Measurements from ENCODE around the gene ESRRG.
"Not testable (repeated sequence)": the region's sequence is repeated elsewhere in the genome, so short reads cannot be mapped to it uniquely, and the experiment has no call there.

ESRRG gene

DNA sequence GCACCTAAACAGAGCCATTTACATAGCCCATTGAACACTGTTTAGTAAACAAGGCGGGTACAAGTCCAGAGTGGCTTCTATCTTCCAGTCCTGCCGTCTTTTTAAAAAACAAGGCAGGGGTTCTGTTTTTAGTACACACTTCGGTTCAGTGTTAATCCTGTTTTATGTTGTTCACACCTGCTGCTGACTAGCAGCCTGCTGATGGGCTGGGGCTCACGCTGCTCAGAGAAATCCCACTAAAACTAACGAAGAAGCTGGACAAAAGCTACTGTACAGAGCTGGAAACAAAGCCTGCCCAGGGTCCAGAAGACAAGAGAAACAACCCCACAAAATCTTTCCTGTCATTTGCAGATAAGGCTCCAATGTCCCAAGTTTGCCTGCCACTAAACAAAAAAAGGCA lies 13.2 kb downstream of the ESRRG start:
- TF ChIP-seq CTCF (conservative IDR thresholded peaks at IDR 0.05; ENCODE audit: low read depth, low read length) = no peak
- no peak overlapping the region for H3K4me3 ChIP-seq (ENCODE audit: low read length)
- no peak for DNase-seq (ENCODE audit: low read depth)

DNA sequence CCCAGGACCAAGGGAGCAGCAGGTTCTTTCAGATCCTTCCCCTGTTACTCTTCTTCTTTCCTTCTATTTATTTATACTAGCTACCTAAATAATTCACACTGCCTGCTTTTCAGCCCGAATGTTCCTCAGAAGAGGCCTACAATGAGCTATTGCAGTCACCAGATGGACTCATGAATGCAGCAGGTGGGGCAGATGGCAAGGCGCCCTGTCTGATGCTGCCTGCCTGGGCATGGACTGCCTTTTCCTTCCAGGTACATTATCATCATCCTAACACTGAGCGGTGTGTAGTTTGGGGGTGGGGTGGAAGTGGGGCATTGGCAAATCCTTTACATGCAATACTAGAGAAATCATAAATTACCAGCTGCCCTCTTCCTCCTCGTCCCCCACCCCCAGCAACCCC lies 17.6 kb downstream of the ESRRG start:
- H3K4me3 ChIP-seq (ENCODE audit: low read length) = no peak overlapping the region
- TF ChIP-seq CTCF (conservative IDR thresholded peaks at IDR 0.05; ENCODE audit: low read depth, low read length) = no peak
- no peak for DNase-seq (ENCODE audit: low read depth)

DNA sequence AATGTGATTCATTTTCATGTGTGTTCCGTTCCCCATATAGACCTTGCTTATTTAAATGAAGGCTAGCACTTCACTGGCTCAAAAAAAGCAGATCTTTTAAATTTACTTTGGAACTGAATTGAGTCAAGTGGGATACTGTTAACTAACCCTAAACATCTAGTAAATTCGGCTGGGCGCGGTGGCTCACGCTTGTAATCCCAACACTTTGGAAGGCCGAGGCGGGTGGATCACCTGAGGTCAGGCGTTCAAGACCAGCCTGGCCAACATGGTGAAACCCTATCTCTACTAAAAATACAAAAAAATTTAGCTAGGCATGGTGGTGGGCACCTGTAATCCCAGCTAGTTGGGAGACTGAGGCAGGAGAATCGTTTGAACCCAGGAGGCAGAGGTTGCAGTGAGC lies 19.2 kb downstream of the ESRRG start:
- not testable (repeated sequence) for H3K4me3 ChIP-seq (ENCODE audit: low read length); DNase-seq (ENCODE audit: low read depth)

DNA sequence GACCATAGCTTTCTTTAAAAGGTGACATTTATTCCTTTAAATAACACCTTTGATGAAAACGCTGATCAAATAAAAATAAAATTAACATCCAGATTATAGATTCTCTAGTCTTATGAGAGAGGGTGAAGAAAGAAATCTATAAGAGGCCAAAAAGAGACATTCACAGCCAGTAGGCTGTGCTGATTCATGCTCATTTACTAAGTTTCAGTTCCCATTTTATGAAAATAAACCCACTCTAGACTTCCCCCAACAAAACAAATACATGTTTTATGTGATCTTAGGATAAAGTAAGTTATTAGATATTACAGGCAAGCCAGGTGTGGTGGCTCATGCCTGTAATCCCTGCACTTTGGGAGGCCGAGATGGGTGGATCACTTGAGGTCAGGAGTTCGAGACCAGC lies 21.1 kb downstream of the ESRRG start:
- DNase-seq (ENCODE audit: low read depth) = no peak
- no peak for TF ChIP-seq CTCF (conservative IDR thresholded peaks at IDR 0.05; ENCODE audit: low read depth, low read length)
- no peak overlapping the region for H3K4me3 ChIP-seq (ENCODE audit: low read length)

GRCh38 chr1:216700779-216701178 lies 22.4 kb downstream of the ESRRG start:
- H3K4me3 ChIP-seq (ENCODE audit: low read length) = no peak overlapping the region
- no peak for TF ChIP-seq CTCF (conservative IDR thresholded peaks at IDR 0.05; ENCODE audit: low read depth, low read length)
- peak; percentile 76 for DNase-seq (ENCODE audit: low read depth)

- DNase-seq (ENCODE audit: low read depth) = no peak
- no peak for TF ChIP-seq CTCF (conservative IDR thresholded peaks at IDR 0.05; ENCODE audit: low read depth, low read length)
- no peak overlapping the region for H3K4me3 ChIP-seq (ENCODE audit: low read length)
Measured at GRCh38 chr1:216691710-216692109, 31.5 kb downstream of the ESRRG start.

GRCh38 chr1:216690603-216691002 lies 32.6 kb downstream of the ESRRG start:
- TF ChIP-seq CTCF (conservative IDR thresholded peaks at IDR 0.05; ENCODE audit: low read depth, low read length) = no peak
- no peak for DNase-seq (ENCODE audit: low read depth)
- no peak overlapping the region for H3K4me3 ChIP-seq (ENCODE audit: low read length)

- TF ChIP-seq CTCF (conservative IDR thresholded peaks at IDR 0.05; ENCODE audit: low read depth, low read length) = no peak
- no peak for DNase-seq (ENCODE audit: low read depth)
- H3K4me3 ChIP-seq (ENCODE audit: low read length) = no peak overlapping the region
Measured at GRCh38 chr1:216688127-216688657, 35.0 kb downstream of the ESRRG start.

All from retinal pigment epithelial cell (primary cell).